Activated CD4-positive, alpha-beta T cell treated with anti-CD3 and anti-CD28 coated beads, Interleukin-2, amount 10 ng/mL, durations not matched to agents 24 days and 14 days (primary cell): Measurements from ENCODE around the gene DDN. TPM values are rescaled to one million over a fixed set of nuclear protein-coding genes. Genes with fewer than 3 reads are reported as not detected.

Experiments
- DNase-seq: peaks from one replicate; pipeline ENCODE4 v3.0.0; 2022
- H3K27ac Mint-ChIP-seq: one replicate; pipeline ENCODE4 v1.8.0; 2022; ENCODE audit warnings: mild to moderate bottlenecking, mixed read lengths
- H3K27me3 Mint-ChIP-seq: one replicate; pipeline ENCODE4 v1.8.0; 2022; ENCODE audit warnings: mixed read lengths
- H3K36me3 Mint-ChIP-seq: one replicate; pipeline ENCODE4 v1.8.0; 2022; ENCODE audit warnings: low read depth, mild to moderate bottlenecking, mixed read lengths
- H3K4me1 Mint-ChIP-seq: one replicate; pipeline ENCODE4 v1.8.0; 2021; ENCODE audit warnings: mixed read lengths
- H3K4me3 Mint-ChIP-seq: one replicate; pipeline ENCODE4 v1.8.0; 2022; ENCODE audit warnings: mild to moderate bottlenecking, moderate library complexity, mixed read lengths
- H3K9me3 Mint-ChIP-seq: one replicate; pipeline ENCODE4 v1.8.0; 2021; ENCODE audit warnings: mixed read lengths
- intact Hi-C: fragments of 100-400 bp; cut with micrococcal nuclease; formaldehyde crosslinking; loops from one replicate; pipeline ENCODE4 v1.15.1; 2023
- total RNA-seq: library from RNA; stranded (reverse); gene quantifications from 2 replicates; pipeline ENCODE4 v1.2.3, GENCODE V29; 2022

DDN gene
- total RNA-seq, 1 donor from 2014 or later, result 1.4 TPM

DNA sequence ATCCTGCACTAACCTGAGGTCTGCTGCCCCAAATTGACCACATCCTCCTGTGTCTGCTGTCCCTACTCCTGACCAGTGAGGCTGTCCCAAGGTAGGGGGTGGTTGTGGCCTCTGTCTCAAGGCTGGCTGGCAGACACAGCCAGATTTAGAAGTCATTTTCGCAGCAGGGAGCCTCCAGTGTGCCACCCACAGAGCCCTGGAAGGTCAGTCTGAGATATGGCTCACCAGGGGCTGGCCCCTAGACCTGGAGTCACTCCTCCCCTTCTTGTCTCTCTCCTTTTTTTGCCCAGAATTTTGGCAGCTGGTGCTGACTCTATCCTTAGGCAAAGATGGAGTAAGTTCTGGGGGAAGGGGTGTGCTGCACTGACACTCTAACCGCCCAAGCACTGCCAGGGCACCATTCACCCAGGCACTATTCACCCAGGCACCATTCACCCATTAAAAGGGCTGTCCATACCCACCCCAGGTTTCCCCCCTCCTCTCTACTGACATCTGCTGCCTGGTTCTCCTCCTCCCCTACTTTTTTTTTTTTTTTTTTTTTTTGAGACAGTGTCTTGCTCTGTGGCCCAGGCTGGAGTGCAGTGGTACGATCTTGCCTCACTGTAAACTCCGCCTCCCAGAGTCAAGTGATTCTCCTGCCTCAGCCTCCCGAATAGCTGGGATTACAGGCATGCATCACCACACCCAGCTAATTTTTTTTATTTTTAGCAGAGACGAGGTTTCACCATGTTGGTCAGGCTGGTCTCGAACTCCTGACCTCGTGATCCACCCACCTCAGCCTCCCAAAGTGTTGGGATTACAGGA lies 7.7 kb downstream of the DDN start:
- Mint-ChIP-seq H3K27me3 (peaks cover 60% of the 10 kb centered on the region), H3K36me3 (no peaks in the 10 kb centered on the region), H3K4me1 (peaks cover 14% of the 10 kb centered on the region), H3K27ac (no peak overlapping the region), H3K9me3 (no peaks in the 10 kb centered on the region), H3K4me3 (no peak overlapping the region)
- intact Hi-C loops, result no loop called here
- no peak for DNase-seq

DNA sequence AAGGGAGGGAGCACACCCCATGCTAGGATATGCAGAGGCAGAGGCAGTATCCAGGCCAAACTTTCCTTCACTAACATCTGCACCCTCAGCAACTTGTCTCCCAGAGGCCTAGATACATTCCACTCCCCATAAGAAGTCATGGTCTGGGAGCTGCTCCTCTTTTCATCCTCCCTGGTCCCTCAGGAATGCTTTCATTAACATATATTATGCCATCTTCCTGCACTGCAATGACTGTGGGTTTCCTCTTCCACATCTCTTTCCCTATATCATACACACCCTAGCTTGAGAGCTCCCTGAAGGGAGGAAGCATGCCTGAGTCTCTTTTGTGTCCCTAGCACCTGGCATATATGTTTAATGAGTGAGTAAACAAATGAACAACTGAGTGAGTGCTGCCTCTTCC lies 8.6 kb downstream of the DDN start:
- Mint-ChIP-seq H3K4me1 (peaks cover 10% of the 10 kb centered on the region), H3K27ac (no peak overlapping the region), H3K27me3 (peaks cover 62% of the 10 kb centered on the region), H3K9me3 (no peaks in the 10 kb centered on the region), H3K4me3 (no peak overlapping the region), H3K36me3 (no peaks in the 10 kb centered on the region)
- DNase-seq, result no peak
- intact Hi-C loops, result no loop called here

DNA sequence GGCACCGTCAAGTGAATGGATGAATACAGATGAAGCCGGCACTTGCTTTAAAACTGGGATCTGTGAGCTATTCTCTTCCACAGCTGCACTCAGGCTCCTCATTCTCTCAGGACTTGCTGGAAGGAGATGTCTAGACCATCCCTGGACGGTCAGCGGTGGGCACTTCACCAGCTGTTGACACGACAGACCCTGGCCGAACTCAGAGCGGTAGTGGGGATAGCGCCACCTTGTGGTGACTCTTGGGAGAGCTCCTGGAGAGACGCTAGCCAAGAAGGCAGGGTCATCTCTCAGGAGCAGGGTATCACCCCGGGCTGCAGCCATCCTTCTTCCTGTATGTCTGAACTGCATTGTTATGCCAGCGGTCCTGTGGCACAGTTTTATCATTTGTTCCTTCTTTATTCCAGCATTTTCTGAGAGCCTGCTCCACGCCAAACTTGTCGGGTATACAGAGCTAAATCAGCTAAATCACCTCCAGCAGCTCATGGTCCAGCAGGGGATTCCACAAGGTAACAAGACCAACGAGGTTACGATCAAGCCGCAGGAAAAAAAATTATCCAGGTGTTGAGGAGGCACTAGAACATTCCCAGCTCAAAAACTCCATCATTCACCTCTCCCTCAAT lies 11.0 kb downstream of the DDN start:
- Mint-ChIP-seq H3K9me3 (no peaks in the 10 kb centered on the region), H3K4me1 (peaks cover 7% of the 10 kb centered on the region), H3K36me3 (no peaks in the 10 kb centered on the region), H3K27ac (no peak overlapping the region), H3K4me3 (no peak overlapping the region), H3K27me3 (peaks cover 66% of the 10 kb centered on the region)
- intact Hi-C loops, result loop anchor here (1.0 to 2.0 kb wide), 2 partner anchors 9 to 15 kb away; no protein-coding TSS in a partner anchor
- peak; percentile 93 for DNase-seq

DNA sequence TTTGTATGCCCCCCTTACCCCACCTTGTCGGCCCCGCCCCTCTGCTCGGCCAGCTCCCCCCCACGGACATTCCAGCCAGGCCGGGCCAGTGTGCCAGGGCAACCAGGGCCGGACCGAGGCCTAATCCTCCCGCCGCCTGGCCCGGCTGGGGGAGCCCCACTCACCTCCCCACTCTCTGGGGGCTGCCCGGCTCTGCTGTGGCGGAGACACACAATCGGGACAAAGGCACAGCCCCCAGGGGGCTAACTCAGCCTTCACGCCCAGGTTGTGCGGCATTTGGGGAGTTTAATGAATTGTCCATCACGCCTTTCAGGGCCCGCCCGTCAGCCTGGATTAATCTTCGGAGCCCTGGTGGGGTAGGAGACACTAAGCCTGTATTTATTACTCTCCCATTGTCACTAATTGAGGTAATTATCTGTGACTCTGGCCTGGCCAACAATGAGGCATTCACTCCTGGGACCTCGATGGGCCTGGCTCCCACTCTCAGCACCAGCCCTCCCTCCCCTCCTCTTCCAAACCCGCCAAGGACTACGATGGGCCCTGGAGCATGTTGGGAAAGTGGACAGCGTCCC lies 12.4 kb downstream of the DDN start:
- Mint-ChIP-seq H3K4me1 (peaks cover 15% of the 10 kb centered on the region), H3K9me3 (no peaks in the 10 kb centered on the region), H3K27ac (no peak overlapping the region), H3K4me3 (no peak overlapping the region), H3K36me3 (no peaks in the 10 kb centered on the region), H3K27me3 (peaks cover 74% of the 10 kb centered on the region)
- intact Hi-C loops, result no loop called here
- no peak for DNase-seq

DNA sequence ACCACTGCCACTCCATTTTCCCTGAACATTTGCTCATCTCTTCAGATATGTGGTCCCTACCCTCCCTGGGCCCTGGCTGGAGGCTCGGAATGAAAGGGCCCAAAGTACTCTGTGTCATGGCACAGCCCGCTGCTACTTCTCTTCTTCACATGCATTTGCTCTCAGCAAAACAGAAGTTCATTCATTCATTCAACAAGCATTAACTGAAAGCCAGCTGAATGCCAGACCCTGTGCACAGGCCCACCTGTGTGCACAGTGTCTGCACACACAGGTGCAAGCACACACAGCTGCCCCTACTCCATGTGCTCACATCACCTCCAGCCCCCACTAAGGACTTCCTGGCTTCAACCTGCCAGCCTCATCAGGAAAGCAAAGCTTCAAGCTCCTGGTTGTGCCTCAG lies 13.3 kb downstream of the DDN start:
- H3K4me1 Mint-ChIP-seq, result peaks cover 23% of the 10 kb centered on the region
- intact Hi-C loops, result no loop called here
- H3K9me3 Mint-ChIP-seq, result no peaks in the 10 kb centered on the region
- H3K27me3 Mint-ChIP-seq, result peaks cover 80% of the 10 kb centered on the region
- no peaks in the 10 kb centered on the region for H3K36me3 Mint-ChIP-seq
- no peak overlapping the region for H3K27ac Mint-ChIP-seq
- no peak for DNase-seq
- no peak overlapping the region for H3K4me3 Mint-ChIP-seq

DNA sequence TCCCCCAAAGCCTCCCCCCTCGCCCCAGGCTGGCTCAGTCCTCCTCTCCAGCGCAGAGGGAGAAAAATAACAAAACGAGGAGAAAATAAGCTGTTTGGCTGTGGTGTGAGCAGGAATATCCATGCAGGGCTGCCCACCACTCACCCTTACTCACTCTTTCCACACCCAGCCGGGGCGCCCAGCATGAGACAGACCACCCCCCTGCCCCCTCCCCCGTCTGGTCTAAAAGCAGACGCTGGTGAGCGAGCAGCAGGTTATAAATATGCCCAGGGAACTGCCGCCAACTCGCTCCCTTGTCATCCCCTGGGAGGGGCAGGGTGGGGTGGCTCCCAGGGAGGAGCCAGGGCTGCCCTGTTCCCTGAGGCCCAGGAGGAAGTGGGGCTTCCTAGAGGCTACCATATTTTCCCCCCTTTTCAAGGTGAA lies 13.7 kb downstream of the DDN start:
- Mint-ChIP-seq H3K27ac (no peak overlapping the region), H3K36me3 (no peaks in the 10 kb centered on the region), H3K4me1 (peaks cover 27% of the 10 kb centered on the region), H3K27me3 (peaks cover 80% of the 10 kb centered on the region), H3K4me3 (no peak overlapping the region), H3K9me3 (no peaks in the 10 kb centered on the region)
- no peak for DNase-seq
- intact Hi-C loops, result no loop called here

DNA sequence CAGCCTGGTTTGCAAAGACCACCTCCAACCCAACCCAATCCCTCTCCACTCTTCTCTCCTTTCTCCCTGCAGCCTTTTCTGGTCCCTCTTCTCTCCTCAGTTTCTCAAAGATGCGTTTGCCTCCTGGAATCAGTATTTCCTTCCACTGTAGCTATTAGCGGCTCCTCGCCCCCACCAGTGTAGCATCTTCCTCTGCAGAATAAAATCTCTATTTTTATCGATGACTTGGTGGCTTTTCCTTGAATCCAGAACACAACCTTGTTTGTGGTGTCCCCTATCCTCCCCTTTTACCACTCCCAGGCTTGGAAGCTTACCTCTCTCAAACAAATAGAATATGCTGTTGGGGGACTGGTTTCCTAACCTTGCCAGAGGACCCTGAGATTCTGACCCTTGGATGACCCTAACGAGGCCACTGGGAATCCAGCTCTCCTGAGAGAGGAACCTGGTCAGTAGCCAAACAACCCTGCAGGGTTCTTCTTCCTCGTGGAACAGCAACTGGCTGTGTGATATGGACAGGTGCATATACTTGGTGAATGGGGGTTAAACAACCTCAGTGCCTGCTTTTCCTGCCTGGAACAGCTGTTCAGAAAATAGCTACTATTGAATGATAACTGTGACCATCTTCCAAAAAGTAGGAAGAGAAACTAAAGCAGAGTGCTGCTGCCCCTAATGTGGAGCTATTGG lies 16.6 kb downstream of the DDN start:
- Mint-ChIP-seq H3K27me3 (peaks cover 84% of the 10 kb centered on the region), H3K4me3 (peak overlapping the region; percentile 73), H3K4me1 (peaks cover 45% of the 10 kb centered on the region), H3K9me3 (no peaks in the 10 kb centered on the region), H3K27ac (no peak overlapping the region), H3K36me3 (peaks cover 2% of the 10 kb centered on the region)
- intact Hi-C loops, result loop anchor here (5.0 kb wide), 1 partner anchor 980 kb away; the partner anchor contains the start of gene COL2A1
- peak; percentile 55 for DNase-seq

DNA sequence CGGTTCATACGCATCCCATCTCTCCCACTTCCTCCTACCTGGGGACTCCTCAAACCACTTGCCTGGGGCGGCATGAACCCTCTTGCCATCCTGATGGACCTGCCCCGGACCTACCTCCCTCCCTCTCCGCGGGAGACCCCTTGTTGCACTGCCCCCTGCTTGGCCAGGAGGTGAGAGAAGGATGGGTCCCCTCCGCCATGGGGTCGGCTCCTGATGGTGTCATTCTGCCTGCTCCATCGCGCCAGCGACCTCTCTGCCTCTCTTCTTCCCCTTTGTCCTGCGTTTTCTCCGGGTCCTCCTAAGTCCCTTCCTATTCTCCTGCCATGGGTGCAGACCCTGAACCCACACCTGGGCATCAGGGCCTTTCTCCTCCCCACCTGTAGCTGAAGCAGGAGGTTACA lies 17.4 kb downstream of the DDN start:
- H3K27me3 Mint-ChIP-seq, result peaks cover 85% of the 10 kb centered on the region
- peaks cover 2% of the 10 kb centered on the region for H3K36me3 Mint-ChIP-seq
- no peak for DNase-seq
- H3K9me3 Mint-ChIP-seq, result no peaks in the 10 kb centered on the region
- H3K4me3 Mint-ChIP-seq, result peak overlapping the region; percentile 73
- H3K4me1 Mint-ChIP-seq, result peaks cover 53% of the 10 kb centered on the region
- intact Hi-C loops, result loop anchor here (5.0 kb wide), 1 partner anchor 979 kb away; the partner anchor contains the start of gene COL2A1
- H3K27ac Mint-ChIP-seq, result peak overlapping the region; percentile 58

DNA sequence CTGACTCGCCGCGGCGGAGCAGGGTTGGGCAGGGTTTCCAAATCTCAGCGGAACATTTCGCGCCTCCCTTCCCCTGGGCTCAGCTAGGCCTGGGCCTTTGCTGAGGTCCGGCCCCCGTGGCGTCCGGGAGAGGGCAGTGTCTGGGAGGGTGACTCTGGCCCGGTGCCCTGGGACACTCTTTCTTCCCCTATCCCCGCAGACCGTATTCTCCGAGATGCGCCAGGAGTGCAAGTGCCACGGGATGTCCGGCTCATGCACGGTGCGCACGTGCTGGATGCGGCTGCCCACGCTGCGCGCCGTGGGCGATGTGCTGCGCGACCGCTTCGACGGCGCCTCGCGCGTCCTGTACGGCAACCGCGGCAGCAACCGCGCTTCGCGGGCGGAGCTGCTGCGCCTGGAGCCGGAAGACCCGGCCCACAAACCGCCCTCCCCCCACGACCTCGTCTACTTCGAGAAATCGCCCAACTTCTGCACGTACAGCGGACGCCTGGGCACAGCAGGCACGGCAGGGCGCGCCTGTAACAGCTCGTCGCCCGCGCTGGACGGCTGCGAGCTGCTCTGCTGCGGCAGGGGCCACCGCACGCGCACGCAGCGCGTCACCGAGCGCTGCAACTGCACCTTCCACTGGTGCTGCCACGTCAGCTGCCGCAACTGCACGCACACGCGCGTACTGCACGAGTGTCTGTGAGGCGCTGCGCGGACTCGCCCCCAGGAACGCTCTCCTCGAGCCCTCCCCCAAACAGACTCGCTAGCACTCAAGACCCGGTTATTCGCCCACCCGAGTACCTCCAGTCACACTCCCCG lies 18.0 kb downstream of the DDN start:
- peaks cover 55% of the 10 kb centered on the region for H3K4me1 Mint-ChIP-seq
- peak; percentile 86 for DNase-seq
- peaks cover 87% of the 10 kb centered on the region for H3K27me3 Mint-ChIP-seq
- intact Hi-C loops, result loop anchor here (1.0 to 5.0 kb wide), 3 partner anchors 10 to 979 kb away; partner anchors contain the start of genes COL2A1 and WNT10B
- H3K4me3 Mint-ChIP-seq, result peak overlapping the region; percentile 73
- H3K9me3 Mint-ChIP-seq, result no peaks in the 10 kb centered on the region
- peak overlapping the region; percentile 58 for H3K27ac Mint-ChIP-seq
- peaks cover 2% of the 10 kb centered on the region for H3K36me3 Mint-ChIP-seq

DNA sequence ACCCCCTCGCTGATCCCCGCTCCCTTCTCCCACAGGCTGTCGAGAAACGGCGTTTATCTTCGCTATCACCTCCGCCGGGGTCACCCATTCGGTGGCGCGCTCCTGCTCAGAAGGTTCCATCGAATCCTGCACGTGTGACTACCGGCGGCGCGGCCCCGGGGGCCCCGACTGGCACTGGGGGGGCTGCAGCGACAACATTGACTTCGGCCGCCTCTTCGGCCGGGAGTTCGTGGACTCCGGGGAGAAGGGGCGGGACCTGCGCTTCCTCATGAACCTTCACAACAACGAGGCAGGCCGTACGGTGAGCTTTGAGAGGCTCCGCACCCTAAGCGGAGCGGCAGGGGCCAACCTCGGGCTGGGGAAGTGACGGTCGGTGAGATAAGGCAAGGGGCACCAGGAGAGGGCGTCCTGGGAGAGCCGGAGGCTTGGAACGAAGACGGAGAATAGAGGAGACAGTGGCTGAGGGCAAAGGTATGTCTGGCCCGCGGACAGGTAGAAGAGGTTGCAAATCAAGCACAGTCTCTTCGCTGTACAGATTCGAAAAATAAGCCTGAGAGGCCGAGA lies 18.7 kb downstream of the DDN start:
- intact Hi-C loops, result loop anchor here (1.0 to 5.0 kb wide), 3 partner anchors 9 to 978 kb away; partner anchors contain the start of genes COL2A1 and WNT10B
- DNase-seq, result peak; percentile 77
- Mint-ChIP-seq H3K4me1 (peaks cover 55% of the 10 kb centered on the region), H3K4me3 (peak overlapping the region; percentile 73), H3K36me3 (peaks cover 2% of the 10 kb centered on the region), H3K27me3 (peaks cover 87% of the 10 kb centered on the region), H3K27ac (peak overlapping the region; percentile 21), H3K9me3 (no peaks in the 10 kb centered on the region)

DNA sequence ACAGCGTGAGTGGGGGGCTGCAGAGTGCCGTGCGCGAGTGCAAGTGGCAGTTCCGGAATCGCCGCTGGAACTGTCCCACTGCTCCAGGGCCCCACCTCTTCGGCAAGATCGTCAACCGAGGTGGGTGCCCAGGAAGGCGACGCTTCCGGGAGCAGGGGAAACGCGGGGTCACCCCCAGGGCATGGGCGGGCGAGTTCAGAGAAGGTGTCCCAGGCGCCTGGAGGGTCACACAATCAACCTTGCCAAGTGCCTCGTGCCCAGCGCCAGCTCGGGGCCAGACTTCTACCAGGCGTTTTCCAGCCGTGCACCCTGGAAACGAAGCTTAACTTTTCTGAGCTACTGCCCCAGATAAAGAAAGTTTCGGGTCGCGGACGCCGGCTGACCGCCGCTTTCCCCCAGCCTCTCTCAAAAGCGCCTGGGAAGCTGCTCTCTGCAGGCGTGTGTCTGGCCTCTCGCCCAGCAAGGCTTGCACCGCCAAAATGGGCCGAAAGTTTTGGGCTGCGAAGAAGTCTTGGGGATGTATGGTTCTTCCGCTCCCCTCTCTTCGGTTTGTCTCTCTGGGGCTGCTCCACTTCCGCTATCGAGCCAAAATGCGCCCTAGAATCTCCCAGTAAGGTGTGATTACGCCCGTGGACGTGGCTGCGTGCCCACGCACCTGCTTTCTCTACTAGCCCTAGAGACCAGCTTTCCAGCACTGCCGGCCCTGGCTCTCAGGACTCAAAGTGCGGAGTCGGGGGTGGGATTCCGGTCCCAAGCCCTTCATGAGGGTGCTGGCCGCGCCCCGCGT lies 19.4 kb downstream of the DDN start:
- H3K27ac Mint-ChIP-seq, result no peak overlapping the region

More for the DNA sequence above, 19.4 kb downstream of the DDN start:
- intact Hi-C loops, result loop anchor here (1.0 to 5.0 kb wide), 7 partner anchors 8 to 977 kb away; partner anchors contain the start of genes COL2A1, DDX23 and WNT10B
- Mint-ChIP-seq H3K27me3 (peaks cover 87% of the 10 kb centered on the region), H3K36me3 (peaks cover 2% of the 10 kb centered on the region), H3K4me1 (peaks cover 55% of the 10 kb centered on the region), H3K9me3 (no peaks in the 10 kb centered on the region), H3K4me3 (peak overlapping the region; percentile 73)
- peak; percentile 82 for DNase-seq
